HG03060 (cell line): ENCODE measurements around the gene CNNM2.

Experiments used
- ATAC-seq: cut with Tn5 transposase; IDR thresholded peaks from one replicate; pipeline ENCODE4 v1.9.1; 2021; ENCODE audit warnings: low read depth, moderate number of reproducible peaks; ENCODE audit not compliant: unreplicated experiment

The CNNM2 gene

GRCh38 chr10:103100620-103101019 is 182.5 kb downstream of the CNNM2 start:
- no peak for ATAC-seq

GRCh38 chr10:103102195-103102594 is 184.1 kb downstream of the CNNM2 start:
- ATAC-seq: no peak

DNA sequence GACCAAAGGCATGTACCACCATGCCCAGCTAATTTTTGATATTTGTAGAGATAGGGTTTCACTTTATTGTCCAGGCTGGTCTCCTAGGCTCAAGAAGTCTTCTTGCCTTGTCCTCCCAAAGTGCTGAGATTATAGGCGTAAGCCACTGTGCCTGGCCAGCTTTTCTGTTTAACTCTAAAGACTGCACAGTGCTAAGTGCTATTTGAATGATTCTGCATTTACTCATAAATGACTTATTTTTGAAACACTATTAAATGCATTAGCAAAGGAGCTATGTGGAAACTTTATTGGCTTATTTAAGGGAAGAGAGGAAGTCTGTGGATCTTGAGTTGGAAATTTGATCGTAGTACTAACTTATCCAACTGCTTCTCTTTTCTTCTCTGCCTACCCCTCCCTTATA is 185.9 kb downstream of the CNNM2 start:
- no peak for ATAC-seq

GRCh38 chr10:103104721-103105120 is 186.6 kb downstream of the CNNM2 start:
- ATAC-seq: no peak

GRCh38 chr10:103105462-103105861 is 187.4 kb downstream of the CNNM2 start:
- ATAC-seq: no peak

- ATAC-seq: no peak
Observed at GRCh38 chr10:103106539-103106938, 188.4 kb downstream of the CNNM2 start.

DNA sequence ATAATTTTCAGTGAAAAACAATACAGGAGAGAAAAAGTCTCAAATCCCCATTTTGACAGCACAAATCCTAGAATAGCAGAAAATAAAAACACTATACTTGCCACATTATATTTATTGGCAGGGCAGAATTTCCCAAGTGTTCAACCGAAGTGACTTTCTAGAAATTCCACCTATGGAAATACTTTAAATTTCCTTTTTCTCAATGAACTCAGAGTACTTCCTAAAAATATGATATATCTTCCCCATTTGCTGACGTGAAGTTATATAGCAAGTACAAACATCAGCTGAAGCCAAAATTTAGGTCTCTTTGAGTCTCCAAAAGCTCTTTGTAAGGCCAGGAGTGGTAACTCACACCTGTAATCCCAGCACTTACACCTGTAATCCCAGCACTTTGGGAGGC is 191.7 kb downstream of the CNNM2 start:
- ATAC-seq: no peak

- no peak for ATAC-seq
Observed at GRCh38 chr10:103110407-103110806, 192.3 kb downstream of the CNNM2 start.

DNA sequence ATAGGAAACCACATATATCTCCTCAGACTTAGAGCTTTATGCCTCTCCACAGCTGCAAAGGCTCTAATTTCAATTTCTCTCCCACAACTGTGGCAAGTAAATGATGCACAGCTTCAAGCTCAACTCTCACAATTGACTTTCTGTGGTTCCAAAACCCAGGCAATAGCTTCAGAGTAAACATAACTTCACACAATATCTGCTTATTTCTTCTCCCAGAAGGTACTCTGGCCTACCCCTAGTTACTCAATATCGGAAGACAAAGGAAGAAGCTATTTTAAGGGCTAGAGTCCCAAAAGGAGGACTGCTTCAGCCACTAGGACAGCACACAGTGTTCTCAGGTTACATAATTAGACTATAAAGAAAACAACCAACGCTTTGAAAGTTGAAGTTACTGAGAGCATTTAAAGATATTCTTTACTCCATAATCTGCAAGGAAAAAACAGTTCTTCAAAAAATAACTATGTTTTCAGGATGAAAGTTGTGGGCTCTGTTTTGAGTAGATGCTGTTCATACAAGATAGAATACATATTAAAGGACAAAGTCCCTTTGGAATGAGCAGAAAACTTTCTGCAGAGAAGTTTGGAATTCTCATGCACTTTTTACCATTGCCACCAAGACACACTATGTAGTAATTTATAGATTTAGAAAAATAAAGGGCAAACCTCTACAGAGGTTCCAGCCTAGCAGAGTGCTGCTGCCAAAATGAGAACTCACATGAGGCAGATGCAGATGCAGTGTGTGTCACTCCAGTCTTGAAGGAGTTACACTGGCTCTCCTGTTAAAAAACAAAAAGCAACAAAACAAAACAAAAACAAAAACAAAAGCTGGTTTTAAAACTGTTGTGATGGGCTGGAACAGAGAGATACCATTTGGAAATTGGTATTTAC is 193.2 kb downstream of the CNNM2 start:
- ATAC-seq: peak; percentile 45

GRCh38 chr10:103111918-103112877 is 194.1 kb downstream of the CNNM2 start:
- ATAC-seq: peak; percentile 55

DNA sequence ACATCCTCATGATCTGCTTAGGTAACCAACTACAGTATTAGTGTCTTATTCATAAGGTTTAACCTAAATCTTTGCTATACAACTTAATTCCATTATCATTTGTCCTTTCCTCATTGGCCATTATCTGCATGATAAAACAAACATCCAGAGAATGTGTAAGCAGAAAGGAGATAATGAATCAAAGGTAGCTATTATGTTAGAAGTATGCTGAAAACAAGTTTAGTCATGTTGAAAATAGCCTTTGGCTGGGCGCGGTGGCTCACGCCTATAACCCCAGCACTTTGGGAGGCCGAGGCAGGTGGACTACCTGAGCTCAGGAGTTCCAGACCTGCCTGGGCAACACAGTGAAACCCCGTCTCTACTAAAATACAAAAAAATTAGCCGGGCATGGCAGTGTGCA is 196.8 kb downstream of the CNNM2 start:
- no peak for ATAC-seq

- no peak for ATAC-seq
Observed at GRCh38 chr10:103117247-103117646, 199.2 kb downstream of the CNNM2 start.

DNA sequence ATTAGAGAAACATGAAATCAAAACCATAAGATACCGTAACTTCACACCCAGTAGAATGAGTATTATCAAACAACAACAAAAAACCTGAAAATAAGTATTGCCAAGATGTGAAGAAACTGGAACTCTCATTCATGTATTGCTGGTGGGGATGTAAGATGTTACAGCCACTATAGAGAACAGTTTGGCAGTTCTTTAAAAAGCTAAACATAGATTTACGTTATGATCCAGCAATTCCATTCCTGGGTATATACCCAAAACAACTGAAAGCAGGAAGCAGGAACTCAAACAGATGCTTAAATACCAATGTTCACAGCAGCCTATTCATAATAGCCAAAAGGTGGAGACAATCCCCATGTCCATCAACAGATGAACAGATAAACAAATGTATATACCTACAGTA is 202.5 kb downstream of the CNNM2 start:
- ATAC-seq: no peak

GRCh38 chr10:103120977-103121735 is 203.1 kb downstream of the CNNM2 start:
- no peak for ATAC-seq

- no peak for ATAC-seq
Observed at GRCh38 chr10:103123282-103124024, 205.4 kb downstream of the CNNM2 start.

DNA sequence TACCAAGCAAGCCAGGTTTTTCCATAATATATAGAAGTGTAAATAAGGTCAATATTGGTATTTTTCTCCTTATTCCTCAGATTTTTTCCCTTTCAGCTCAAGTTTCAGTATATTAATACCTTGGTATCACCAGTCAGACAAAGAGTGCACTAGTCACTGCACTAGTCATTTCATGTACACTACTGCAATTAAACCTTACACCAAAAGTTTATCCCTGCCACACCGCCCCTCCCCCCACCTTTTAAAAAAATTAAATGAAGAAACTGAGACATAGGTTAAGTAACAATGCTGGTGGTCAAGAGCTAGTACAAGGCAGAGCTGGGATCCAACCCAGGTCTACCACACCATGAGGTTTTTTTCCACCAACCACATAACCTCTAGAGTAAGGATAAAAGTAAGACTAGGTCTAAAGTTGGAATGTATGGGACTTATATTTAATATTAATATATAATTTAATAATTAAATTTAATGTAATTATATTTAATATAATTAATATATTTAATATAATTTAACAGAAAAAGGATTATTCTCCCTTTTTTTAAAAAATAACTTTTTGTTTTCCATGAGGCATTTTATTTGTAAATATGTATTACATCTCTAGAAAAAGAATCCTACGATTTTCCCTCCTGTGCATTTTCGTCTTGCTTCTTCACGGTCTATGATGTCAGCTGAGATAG is 206.5 kb downstream of the CNNM2 start:
- no peak for ATAC-seq

GRCh38 chr10:103125323-103126267 is 207.5 kb downstream of the CNNM2 start:
- peak; percentile 68 for ATAC-seq

DNA sequence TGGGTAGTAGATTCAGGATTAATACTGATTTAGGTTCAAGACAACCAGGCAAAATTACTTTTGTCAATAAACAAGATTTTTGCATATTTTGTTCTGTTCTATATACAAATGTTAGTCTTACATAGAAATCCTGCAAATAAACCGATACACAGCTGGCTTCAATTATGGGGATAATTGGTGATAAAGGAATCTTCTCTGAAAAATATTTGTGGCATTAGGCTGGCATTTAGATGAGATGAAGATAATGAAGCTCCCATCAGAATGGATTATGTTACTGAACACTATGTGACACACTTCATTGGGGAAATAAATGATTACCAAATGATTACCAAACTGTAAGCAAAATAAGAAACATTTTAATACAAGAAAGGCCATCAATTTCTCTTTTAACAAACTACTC is 209.1 kb downstream of the CNNM2 start:
- ATAC-seq: no peak
